GM12864 (cell line): ENCODE measurements around the gene OSCAR.

Experiments
- DNase-seq: peaks from one replicate; pipeline ENCODE4 v3.0.0-alpha.2; 2011; ENCODE audit warnings: low read depth
- H3K4me3 ChIP-seq: 2 replicates; pipeline ENCODE4 v1.5.1; 2011; ENCODE audit warnings: mild to moderate bottlenecking, low read depth, low read length, control low read depth
- TF ChIP-seq, protein P1 (sequence below): IDR thresholded peaks from 2 replicates; pipeline ENCODE4 v1.5.1; 2011; ENCODE audit warnings: low read depth, mild to moderate bottlenecking, moderate library complexity, low read length, control low read depth, inconsistent platforms; ENCODE audit errors: missing control alignments

Gene OSCAR

DNA sequence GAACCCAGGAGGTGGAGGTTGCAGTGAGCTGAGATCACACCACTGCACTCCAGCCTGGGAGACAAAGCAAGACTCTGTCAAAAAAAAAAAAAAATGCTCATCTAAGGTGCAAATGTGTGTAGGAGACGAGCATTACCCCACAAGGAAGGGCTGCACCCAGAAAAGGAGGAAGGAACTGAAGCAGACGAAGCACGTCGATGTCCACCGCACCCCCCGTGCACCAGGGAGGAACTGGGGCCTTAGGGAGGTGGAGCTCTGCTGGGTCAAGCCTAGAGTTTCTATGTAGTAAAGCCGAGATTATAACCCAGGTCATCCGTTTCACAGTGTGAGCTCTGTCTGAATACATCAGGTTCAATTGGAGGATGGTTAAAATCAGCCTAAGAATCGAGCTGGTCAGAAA is 38.0 kb downstream of the OSCAR start:
- no peak for DNase-seq
- H3K4me3 ChIP-seq = no peak overlapping the region
- TF ChIP-seq, protein P1, sequence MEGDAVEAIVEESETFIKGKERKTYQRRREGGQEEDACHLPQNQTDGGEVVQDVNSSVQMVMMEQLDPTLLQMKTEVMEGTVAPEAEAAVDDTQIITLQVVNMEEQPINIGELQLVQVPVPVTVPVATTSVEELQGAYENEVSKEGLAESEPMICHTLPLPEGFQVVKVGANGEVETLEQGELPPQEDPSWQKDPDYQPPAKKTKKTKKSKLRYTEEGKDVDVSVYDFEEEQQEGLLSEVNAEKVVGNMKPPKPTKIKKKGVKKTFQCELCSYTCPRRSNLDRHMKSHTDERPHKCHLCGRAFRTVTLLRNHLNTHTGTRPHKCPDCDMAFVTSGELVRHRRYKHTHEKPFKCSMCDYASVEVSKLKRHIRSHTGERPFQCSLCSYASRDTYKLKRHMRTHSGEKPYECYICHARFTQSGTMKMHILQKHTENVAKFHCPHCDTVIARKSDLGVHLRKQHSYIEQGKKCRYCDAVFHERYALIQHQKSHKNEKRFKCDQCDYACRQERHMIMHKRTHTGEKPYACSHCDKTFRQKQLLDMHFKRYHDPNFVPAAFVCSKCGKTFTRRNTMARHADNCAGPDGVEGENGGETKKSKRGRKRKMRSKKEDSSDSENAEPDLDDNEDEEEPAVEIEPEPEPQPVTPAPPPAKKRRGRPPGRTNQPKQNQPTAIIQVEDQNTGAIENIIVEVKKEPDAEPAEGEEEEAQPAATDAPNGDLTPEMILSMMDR = no peak

DNA sequence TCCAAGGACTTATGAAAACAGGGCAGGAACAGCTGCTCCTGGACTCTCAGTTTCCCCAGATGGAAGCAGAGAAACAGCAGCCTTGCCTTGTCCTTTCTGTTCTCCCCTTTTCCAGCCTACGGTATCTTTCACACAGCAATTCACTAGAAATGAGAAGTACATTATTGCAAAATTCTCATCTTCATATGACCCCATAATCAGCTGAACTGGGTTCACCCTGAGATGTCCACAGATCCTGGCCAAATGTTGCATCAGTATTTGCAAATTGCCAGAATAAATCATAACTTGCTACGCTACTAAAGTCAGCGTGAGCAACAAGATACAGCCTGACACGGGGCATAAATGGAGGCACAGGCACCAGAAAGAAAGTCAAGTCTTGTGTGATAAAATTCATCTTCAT is 53.0 kb downstream of the OSCAR start:
- no peak for DNase-seq
- TF ChIP-seq, protein P1 = no peak
- no peak overlapping the region for H3K4me3 ChIP-seq

DNA sequence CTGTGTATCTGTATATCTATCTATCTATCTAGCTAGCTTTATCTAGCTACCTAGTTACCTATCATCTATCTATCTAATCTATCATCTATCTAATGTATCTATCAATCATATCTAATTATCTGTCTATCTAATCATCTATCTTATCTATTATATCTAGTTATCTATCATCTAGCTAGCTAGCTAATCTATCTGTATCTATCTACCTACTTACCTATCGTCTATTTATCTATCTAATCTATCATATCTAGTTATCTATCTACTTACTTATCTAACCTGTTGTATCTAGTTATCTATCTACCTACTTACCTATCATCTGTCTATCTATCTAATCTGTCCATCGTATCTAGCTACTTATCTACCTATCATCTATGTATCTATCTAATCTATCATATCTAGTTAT is 54.8 kb downstream of the OSCAR start:
- no peak overlapping the region for H3K4me3 ChIP-seq
- TF ChIP-seq, protein P1 = no peak

More for the DNA sequence above, 54.8 kb downstream of the OSCAR start:
- DNase-seq = no peak
